HG03354 (cell line): ENCODE results near the gene CCL14.
"Not testable (repeated sequence)": the region's sequence is repeated elsewhere in the genome, so short reads cannot be mapped to it uniquely, and the experiment has no call there.

Experiments used
- ATAC-seq: cut with Tn5 transposase; IDR thresholded peaks from one replicate; pipeline ENCODE4 v1.9.1; 2021; ENCODE audit warnings: mild to moderate bottlenecking; ENCODE audit not compliant: unreplicated experiment, poor library complexity, severe bottlenecking

CCL14 gene

GRCh38 chr17:35947156-35947585, 39.4 kb downstream of the CCL14 start:
- no peak for ATAC-seq

GRCh38 chr17:35944151-35944550, 42.4 kb downstream of the CCL14 start:
- ATAC-seq: no peak

GRCh38 chr17:35943537-35943936, 43.0 kb downstream of the CCL14 start, which contains the start of gene LYZL6:
Gene LYZL6 (minus strand): TSS chr17:35943713. CDS start chr17:35939356, 4,357 bp downstream.
- no peak for ATAC-seq

- ATAC-seq: no peak
These were observed 43.8 kb downstream of the CCL14 start for GRCh38 chr17:35942588-35943186.

- not testable (repeated sequence) for ATAC-seq
These were observed 48.0 kb downstream of the CCL14 start for GRCh38 chr17:35938492-35938891.

GRCh38 chr17:35936063-35936462, 50.5 kb downstream of the CCL14 start:
- no peak for ATAC-seq

- ATAC-seq: no peak
These were observed 51.8 kb downstream of the CCL14 start for GRCh38 chr17:35934760-35935159.
